ENCODE measurements around the gene ZNF678. TPM values are rescaled to one million over a fixed set of nuclear protein-coding genes. Genes with fewer than 3 reads are reported as not detected.

The ZNF678 gene
- total RNA-seq, 1 donor from 2014 or later: 29.9 TPM

- DNase-seq (ENCODE audit: low read depth, low spot score): no peak
- H3K27me3 Mint-ChIP-seq (ENCODE audit: low read depth): no peaks in the 10 kb centered on the region
- H3K9me3 Mint-ChIP-seq: no peaks in the 10 kb centered on the region
- peaks cover 5% of the 10 kb centered on the region for H3K36me3 Mint-ChIP-seq (ENCODE audit: low read depth)
- H3K4me1 Mint-ChIP-seq: peaks cover 10% of the 10 kb centered on the region
- H3K27ac Mint-ChIP-seq (ENCODE audit: unreplicated experiment): no peak overlapping the region
- peak overlapping the region; percentile 51 for H3K4me3 Mint-ChIP-seq
- TF ChIP-seq CTCF (conservative IDR thresholded peaks at IDR 0.05): no peak
These were observed 22.9 kb upstream of the ZNF678 start for GRCh38 chr1:227540170-227541098.

GRCh38 chr1:227541129-227541528, 22.2 kb upstream of the ZNF678 start:
- peaks cover 10% of the 10 kb centered on the region for H3K4me1 Mint-ChIP-seq
- no peak for DNase-seq (ENCODE audit: low read depth, low spot score)
- no peak for TF ChIP-seq CTCF (conservative IDR thresholded peaks at IDR 0.05)

GRCh38 chr1:227541796-227542152, 21.6 kb upstream of the ZNF678 start:
- H3K27ac Mint-ChIP-seq (ENCODE audit: unreplicated experiment): no peak overlapping the region
- H3K9me3 Mint-ChIP-seq: no peaks in the 10 kb centered on the region
- TF ChIP-seq CTCF (conservative IDR thresholded peaks at IDR 0.05): no peak
- peak overlapping the region; percentile 73 for H3K4me3 Mint-ChIP-seq
- DNase-seq (ENCODE audit: low read depth, low spot score): no peak
- H3K36me3 Mint-ChIP-seq (ENCODE audit: low read depth): no peaks in the 10 kb centered on the region
- H3K27me3 Mint-ChIP-seq (ENCODE audit: low read depth): no peaks in the 10 kb centered on the region
- peaks cover 10% of the 10 kb centered on the region for H3K4me1 Mint-ChIP-seq

More at GRCh38 chr1:227541129-227541528, 22.2 kb upstream of the ZNF678 start:
- peaks cover 2% of the 10 kb centered on the region for H3K36me3 Mint-ChIP-seq (ENCODE audit: low read depth)
- no peaks in the 10 kb centered on the region for H3K9me3 Mint-ChIP-seq
- no peaks in the 10 kb centered on the region for H3K27me3 Mint-ChIP-seq (ENCODE audit: low read depth)
- no peak overlapping the region for H3K27ac Mint-ChIP-seq (ENCODE audit: unreplicated experiment)
- H3K4me3 Mint-ChIP-seq: peak overlapping the region; percentile 73

GRCh38 chr1:227542153-227543120, 20.9 kb upstream of the ZNF678 start:
- H3K4me1 Mint-ChIP-seq: peaks cover 10% of the 10 kb centered on the region
- peak; percentile 99 for TF ChIP-seq CTCF (conservative IDR thresholded peaks at IDR 0.05)
- H3K4me3 Mint-ChIP-seq: peak overlapping the region; percentile 72
- peak; percentile 89 for DNase-seq (ENCODE audit: low read depth, low spot score)
- H3K27me3 Mint-ChIP-seq (ENCODE audit: low read depth): no peaks in the 10 kb centered on the region
- H3K27ac Mint-ChIP-seq (ENCODE audit: unreplicated experiment): peak overlapping the region; percentile 57
- no peaks in the 10 kb centered on the region for H3K36me3 Mint-ChIP-seq (ENCODE audit: low read depth)
- H3K9me3 Mint-ChIP-seq: no peaks in the 10 kb centered on the region

- no peaks in the 10 kb centered on the region for H3K27me3 Mint-ChIP-seq (ENCODE audit: low read depth)
- H3K4me1 Mint-ChIP-seq: peaks cover 10% of the 10 kb centered on the region
- peak overlapping the region; percentile 72 for H3K4me3 Mint-ChIP-seq
- TF ChIP-seq CTCF (conservative IDR thresholded peaks at IDR 0.05): no peak
- no peak for DNase-seq (ENCODE audit: low read depth, low spot score)
- no peak overlapping the region for H3K27ac Mint-ChIP-seq (ENCODE audit: unreplicated experiment)
- H3K9me3 Mint-ChIP-seq: no peaks in the 10 kb centered on the region
- H3K36me3 Mint-ChIP-seq (ENCODE audit: low read depth): no peaks in the 10 kb centered on the region
These were observed 19.9 kb upstream of the ZNF678 start for GRCh38 chr1:227543283-227544066.
